RWPE1 (cell line): ENCODE measurements around the gene SRPK2.
"Not testable (repeated sequence)": the region's sequence is repeated elsewhere in the genome, so short reads cannot be mapped to it uniquely, and the experiment has no call there.

Source experiments
- CTCF ChIA-PET: fragments of 350-600 bp; sonication (Branson Sonifier 250); formaldehyde crosslinking; extraction: SDS; loops from one replicate; lab custom pipeline; 2021; lab: Yijun Ruan, JAX
- POLR2A ChIA-PET: fragments of 400-600 bp; formaldehyde crosslinking; extraction: SDS; loops from one replicate; lab custom pipeline; 2020; ENCODE audit warnings: antibody characterized with exemption; ENCODE audit not compliant: low non-redundant PET; lab: Yijun Ruan, JAX
- DNase-seq: peaks from one replicate; pipeline ENCODE4 v3.0.0; 2012; ENCODE audit warnings: low spot score
- H3K27ac ChIP-seq: fragments of 450-650 bp; 2 replicates; pipeline ENCODE4 v1.5.1; 2017
- TF ChIP-seq, protein P1 (sequence below): fragments of 450-650 bp; conservative IDR thresholded peaks from 2 replicates; pipeline ENCODE4 v1.5.1; 2017; ENCODE audit warnings: low read depth, mild to moderate bottlenecking

Gene SRPK2

DNA sequence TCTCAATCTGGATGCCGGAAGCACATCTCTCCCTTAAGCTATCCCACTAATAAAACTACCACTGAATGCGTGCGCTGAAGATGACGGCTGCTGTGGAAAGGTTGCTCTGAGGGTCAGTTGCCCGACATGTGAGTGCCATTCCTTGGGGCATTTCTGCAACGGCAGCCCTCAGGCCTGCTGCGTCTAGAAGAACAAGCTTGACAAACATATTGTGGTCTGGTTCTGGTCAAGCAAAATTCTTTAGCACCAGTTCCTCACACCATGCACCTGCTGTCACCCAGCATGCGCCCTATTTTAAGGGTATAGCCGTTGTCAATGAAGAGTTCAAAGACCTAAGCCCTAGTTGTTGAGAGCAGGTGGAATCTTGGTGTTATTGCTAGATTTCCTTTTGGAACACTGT, 184.2 kb downstream of the SRPK2 start:
- H3K27ac ChIP-seq: no peak overlapping the region
- CTCF ChIA-PET: no interaction called here
- TF ChIP-seq, protein P1, sequence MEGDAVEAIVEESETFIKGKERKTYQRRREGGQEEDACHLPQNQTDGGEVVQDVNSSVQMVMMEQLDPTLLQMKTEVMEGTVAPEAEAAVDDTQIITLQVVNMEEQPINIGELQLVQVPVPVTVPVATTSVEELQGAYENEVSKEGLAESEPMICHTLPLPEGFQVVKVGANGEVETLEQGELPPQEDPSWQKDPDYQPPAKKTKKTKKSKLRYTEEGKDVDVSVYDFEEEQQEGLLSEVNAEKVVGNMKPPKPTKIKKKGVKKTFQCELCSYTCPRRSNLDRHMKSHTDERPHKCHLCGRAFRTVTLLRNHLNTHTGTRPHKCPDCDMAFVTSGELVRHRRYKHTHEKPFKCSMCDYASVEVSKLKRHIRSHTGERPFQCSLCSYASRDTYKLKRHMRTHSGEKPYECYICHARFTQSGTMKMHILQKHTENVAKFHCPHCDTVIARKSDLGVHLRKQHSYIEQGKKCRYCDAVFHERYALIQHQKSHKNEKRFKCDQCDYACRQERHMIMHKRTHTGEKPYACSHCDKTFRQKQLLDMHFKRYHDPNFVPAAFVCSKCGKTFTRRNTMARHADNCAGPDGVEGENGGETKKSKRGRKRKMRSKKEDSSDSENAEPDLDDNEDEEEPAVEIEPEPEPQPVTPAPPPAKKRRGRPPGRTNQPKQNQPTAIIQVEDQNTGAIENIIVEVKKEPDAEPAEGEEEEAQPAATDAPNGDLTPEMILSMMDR: no peak
- no peak for DNase-seq
- POLR2A ChIA-PET: no interaction called here

DNA sequence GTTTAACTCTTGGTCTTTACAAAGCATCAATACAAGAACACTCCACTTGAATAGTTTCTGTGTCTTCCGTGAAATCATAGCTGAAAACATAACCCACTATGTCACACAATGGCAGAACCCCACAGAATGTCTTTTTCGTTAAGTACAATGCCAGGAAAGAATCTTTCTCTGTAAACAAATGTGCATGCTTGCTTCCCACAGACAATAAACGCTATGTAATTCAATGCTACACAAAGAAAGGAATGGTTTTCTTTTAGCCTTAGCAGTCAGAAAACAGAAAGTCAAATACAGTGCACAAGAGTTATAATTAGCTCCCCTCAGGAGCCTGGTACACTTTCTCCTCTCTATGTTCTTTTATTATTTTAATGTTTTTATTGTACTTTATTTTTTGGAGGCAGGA, 186.1 kb downstream of the SRPK2 start:
- CTCF ChIA-PET: no interaction called here
- H3K27ac ChIP-seq: no peak overlapping the region
- POLR2A ChIA-PET: no interaction called here

DNA sequence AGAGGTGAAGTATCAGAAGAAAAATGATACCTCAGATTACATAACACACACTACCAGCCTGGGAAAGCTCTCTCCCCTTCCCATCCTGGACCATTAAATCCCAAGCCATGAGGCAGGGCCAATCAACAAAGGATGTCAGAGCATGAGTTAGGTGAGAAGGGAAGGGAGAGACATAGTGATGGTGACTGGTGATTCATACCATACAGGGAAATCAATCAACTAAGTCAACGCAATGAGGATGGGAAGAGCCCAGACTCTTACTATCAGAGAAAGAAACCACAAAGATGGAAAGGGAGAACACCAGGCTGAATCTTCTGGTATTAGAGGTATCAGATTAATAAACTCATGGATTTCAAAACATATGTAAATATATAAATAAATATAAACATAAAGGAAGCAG, 189.3 kb downstream of the SRPK2 start:
- TF ChIP-seq, protein P1: no peak
- ChIA-PET POLR2A (interaction anchor here (0.6 kb wide), 1 partner anchor 176 kb away, joined by 4 read pairs; no protein-coding TSS in a partner anchor), CTCF (no interaction called here)
- no peak overlapping the region for H3K27ac ChIP-seq
- DNase-seq: no peak

More for the DNA sequence above, 186.1 kb downstream of the SRPK2 start:
- DNase-seq: no peak
- TF ChIP-seq, protein P1: no peak

DNA sequence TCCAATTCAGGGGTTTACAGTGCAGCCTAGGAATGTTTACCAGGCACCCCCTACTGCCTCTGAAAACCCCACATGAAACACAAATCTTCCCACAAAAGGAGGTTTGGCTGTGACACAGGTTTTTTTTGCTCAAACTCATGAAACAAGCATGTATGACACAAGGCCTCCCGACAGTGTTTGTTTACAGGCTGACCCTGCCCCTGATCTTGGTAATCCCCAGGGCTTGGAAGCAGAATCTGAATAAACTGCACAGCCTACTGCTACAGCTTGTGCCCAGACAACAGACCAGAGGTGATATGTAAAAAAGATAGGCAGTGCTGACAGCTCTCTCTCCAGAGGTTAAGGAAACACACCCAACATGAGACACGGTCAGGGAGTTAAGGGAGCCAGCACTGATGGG, 190.5 kb downstream of the SRPK2 start:
- ChIA-PET CTCF (no interaction called here), POLR2A (no interaction called here)
- TF ChIP-seq, protein P1: no peak
- no peak for DNase-seq
- no peak overlapping the region for H3K27ac ChIP-seq

DNA sequence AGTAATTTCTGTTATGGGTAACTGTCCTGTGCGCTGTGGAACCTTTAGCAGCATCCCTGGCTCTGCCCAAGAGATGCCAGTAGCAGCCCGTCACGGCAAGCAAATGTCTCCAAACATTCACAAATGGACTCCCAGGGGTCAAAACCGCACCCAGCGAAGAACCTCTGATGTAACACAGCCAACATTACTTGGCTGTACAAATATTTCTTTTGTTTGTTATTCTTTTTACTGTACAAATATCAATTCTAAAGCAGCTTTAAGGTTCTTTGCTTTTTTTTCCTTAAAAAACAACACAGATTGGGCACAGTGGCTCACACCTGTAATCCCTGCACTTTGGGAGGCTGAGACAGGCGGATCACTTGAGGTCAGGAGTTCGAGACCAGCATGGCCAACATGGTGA, 192.2 kb downstream of the SRPK2 start:
- CTCF ChIA-PET: no interaction called here
- H3K27ac ChIP-seq: no peak overlapping the region
- DNase-seq: no peak
- POLR2A ChIA-PET: no interaction called here
- TF ChIP-seq, protein P1: no peak

DNA sequence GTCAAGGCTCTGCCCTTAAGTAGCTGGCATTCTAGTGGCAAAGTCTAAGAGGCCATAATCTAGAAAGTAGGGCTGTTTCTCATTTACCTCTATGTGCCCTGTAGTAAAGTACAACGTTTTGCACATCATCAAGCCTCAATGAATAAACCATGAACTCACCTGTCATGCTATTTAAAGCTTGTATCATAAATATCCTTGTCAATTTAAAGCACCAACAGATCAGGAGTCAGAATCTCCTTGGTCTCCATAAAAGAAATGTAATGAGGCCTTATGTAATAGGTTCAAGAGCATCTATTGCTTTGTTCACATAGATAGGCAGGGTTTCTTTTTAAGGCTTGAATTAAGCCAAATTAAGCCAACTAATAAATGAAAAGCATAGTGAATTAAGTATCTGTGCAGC, 192.8 kb downstream of the SRPK2 start:
- TF ChIP-seq, protein P1: no peak
- DNase-seq: no peak
- no peak overlapping the region for H3K27ac ChIP-seq
- ChIA-PET CTCF (no interaction called here), POLR2A (no interaction called here)

DNA sequence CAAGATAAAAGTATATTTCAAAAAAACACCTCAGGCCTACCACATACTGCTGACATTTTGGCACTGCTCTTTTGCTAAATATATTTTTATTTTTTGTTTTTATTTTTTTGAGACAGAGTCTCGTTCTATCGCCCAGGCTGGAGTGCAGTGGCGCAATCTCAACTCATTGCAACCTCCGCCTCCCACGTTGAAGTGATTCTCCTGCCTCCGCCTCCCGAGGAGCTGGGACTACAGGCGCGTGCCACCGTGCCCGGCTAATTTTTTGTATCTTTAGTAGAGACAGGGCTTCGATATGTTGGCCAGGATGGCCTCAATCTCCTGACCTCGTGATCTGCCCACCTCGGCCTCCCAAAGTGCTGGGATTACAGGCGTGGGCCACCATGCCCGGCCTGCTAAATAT, 193.8 kb downstream of the SRPK2 start:
- H3K27ac ChIP-seq, POLR2A ChIA-PET, DNase-seq, CTCF ChIA-PET: not testable (repeated sequence)
